Activated T-cell treated with anti-CD3 and anti-CD28 coated beads for 1 hour (primary cell): Measurements from ENCODE around the gene FOXN4.

Experiments used
- DNase-seq: peaks from one replicate; pipeline ENCODE4 v3.0.0-alpha.2; 2020; ENCODE audit warnings: low read depth

FOXN4 gene

DNA sequence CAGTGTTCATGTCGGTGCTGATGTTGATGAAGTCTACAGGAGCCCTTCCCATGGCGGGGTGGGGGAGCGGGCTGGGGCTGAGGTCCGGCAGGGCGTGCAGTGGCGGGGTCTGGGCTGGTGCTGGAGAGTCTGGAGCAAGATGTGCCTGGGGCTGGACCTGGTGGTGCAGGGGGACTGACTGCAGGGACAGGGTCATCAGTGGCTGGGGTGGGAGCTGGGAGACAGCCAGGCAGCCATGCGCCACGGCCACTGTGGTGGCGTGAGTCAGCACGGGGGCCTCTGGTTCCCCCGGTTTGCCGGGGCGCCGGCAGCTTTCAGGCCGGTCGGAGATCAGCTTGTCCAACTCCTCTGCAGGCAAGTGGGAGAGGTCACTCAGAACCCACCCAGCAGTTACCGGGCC, 27.6 kb downstream of the FOXN4 start:
- DNase-seq: no peak

DNA sequence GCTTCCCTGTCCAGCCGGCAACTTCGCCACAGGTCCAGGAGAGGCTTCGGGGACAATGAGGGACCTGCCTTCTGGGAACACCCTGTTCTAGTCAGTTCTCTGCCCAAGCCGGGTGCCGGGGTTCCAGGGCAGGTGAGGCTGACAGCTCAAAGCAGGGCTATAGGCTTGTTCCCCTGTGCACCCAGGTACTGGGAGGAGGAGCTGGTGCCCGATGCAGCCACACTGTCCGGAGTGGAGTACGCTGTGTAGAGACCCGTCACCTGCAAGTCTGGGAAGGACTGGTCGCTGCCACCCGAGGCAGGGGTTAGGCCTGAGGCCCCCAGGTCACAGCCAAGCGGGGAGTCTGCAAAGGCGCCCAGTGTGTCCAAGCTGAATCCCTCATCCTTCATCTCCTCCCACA, 29.6 kb downstream of the FOXN4 start:
- no peak for DNase-seq

DNA sequence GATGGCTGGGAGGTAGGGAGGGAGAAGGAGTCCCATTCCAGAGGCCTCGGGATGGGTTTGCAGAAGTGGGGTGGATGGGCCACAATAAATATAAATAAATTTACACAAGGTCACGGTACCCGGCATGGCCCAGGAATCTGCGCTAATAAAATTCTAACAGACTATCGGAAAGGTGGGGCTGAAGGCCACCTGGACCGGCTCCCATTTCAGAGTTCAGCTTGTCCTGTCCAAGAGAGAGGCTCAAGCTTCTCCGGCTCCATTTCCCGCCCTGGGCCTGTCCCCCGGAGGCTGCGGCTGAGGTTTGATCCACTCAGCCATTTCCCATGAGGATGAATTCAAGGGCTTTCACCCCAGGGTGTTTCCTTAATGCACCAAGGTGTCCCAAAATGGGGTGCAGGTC, 30.2 kb downstream of the FOXN4 start:
- DNase-seq: no peak

DNA sequence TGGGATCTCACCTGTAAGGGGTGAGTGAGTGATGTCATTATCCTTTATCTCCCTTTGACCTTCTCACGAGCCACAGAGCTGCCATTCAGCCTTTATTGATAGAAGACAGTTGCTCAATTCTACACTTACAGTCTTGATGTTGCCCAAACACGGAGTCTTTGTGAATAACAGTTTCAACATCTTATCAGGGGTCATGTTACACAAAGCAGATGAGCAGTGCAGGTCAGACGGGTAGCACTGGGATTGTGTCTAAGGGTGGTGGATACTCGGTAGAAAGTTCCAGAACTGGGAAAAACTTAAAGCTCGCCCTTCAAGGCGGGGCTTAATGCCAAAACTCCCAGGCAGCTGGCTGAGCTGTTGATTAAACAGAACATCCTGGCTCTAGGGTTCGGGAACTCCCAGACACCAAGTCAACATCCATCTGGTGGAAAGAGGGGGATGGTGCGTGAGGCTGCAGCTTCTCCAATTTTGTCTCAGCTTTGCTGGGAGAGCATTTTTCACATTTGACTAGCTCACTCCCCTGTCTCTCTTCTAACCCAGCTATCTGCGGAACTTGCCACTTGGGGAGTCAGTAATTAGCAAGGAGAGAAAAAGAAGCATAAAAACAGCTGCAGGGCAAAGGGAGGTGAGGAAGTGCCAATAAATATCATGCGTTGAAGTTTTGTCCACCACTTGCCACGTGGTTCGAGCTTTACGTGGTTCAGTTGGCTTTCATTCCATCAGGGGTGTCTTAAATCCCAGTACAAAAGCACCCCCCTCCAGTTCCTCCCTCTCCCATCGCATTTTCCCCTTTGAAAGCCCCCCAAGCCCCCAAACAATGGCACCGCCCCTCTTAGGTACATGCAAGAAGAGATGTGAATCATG, 31.0 kb downstream of the FOXN4 start:
- no peak for DNase-seq

DNA sequence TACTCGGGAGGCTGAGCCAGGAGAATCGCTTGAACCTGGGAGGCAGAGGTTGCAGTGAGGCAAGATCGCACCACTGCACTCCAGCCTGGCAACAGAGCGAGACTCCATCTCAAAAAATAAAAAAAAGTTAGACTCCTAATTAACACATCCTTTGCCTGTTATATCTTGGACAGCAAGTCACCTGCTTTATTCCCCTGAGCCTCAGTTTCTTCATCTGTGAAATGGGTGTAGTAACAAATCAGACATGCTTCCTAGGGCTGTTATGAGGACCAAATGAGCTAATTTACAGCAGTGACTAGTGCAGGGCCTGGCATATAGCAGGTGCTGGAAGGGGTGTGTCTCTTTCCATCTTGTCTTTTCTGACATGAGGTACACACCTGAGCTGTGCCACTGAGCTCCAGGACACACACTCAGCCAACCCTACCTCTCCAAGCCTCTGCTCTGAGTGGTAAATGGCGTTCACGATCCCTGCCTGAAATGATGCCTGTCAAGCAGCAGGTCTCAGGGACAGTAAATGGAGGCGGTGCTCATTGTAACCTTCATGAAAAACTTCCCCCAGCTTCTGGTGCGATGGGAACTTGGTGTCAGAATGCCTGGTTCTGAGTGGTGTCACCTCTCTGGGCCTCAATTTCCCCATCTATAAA, 31.7 kb downstream of the FOXN4 start:
- no peak for DNase-seq

DNA sequence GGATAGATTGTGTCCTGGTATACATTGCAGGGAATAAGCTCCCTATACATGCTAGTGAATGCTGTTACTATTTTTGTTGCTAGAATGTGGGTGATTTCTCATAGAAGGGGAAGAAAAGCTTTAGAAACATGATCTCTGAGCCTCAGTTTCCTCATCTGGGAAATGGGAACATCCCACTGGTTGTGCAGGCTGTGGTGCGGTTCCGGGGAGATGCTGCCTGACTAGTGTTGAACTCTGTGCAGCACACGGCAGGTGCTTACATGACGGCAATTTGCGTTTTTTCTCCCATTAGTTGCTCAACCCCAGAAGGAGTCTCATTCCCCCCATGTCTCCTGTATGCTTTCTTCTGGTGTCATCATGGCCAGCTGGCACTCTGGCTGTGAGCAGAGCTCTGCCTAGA, 32.9 kb downstream of the FOXN4 start:
- no peak for DNase-seq

DNA sequence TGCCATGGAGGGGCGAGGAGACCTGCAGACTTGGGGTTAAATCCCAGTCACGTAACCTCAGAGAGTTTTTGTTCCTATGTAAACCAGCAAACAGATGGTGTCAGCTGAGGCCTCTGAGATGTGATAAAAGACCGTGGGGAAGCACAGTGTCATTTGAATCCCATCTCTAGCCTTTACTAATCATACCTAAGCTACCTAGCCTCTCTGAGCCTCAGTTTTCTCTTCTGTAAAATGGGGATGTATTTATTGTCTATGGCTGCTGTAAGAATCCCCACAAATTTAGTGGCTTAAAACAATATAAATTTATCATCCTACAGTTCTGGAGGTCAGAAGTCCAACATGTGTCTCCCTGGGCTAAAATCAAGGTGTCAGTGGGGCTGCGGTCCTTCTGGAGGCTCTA, 33.9 kb downstream of the FOXN4 start:
- DNase-seq: no peak

DNA sequence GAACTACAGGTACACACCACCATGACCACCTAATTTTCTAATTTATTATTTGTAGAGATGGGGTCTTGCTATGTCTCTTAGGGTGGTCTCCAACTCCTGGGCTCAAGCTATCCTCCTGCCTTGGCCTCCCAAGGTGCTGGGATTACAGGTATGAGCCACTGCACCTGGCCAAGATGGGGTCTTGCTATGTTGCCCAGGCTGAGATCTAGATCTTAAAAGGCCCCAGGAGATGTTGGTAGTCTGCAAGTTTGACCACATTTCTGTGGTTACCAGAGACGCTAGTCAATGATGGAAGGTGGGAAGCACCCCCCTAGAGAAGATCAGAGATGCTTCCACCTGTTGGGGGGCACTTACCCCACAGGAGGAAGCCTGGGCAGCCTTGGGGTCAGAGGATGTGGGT, 34.7 kb downstream of the FOXN4 start:
- DNase-seq: no peak

DNA sequence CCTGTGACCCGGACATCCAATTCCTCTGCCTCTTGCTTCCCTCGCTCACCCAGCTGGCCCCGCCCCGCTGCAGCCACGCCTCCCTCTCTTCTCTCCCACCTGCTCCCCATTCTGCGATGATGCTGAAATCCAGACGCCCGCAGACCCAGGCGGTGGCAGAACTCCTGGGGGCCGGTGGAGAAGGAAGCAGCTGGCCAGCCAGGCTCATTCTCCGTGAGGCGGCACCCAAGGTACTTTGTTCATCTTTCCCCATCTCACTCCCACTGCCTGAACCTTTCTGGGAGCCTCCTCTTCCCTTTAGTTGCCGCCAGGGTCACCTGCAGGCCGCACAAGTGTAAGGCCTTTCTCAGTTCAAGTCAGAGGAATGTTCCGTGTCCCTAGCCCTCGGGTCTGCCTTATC, 35.7 kb downstream of the FOXN4 start:
- DNase-seq: no peak

DNA sequence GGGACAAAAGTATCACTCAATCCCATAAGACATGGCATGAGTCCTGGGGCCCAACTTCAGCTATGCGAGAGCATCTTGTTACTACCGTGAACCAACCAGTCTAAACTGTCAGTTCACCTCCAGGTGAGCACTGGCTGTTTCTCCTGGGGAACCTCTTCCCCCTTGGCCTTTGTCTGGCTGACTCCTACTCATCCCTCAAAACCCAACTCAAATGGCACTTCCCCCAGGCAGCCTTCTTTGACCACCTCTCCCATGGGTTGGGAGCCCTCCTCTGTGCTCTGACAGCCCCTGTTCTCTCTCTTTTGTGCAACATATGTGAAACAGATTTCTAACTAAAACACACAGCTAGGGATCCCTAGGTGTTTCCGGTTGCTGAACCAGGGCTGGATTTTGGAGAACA, 37.7 kb downstream of the FOXN4 start:
- DNase-seq: no peak

DNA sequence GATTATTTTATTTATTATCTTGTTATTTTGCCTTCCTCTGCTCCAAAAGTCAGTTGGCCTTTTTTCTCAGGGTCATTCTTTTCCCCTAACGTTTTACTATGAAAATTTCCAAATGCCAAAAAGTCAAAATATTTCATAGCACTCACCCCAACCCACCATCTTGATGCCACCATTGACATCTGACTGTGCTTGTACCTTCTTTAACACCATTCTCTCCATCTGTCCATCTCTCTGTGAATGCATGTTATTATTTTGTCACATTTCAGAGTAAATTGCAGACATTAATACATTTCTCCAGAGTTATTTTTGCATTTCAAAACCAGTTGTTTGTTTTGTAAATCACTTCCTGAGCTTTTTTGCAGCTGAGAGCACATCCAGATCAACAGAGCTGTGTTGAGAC, 38.6 kb downstream of the FOXN4 start:
- DNase-seq: no peak

DNA sequence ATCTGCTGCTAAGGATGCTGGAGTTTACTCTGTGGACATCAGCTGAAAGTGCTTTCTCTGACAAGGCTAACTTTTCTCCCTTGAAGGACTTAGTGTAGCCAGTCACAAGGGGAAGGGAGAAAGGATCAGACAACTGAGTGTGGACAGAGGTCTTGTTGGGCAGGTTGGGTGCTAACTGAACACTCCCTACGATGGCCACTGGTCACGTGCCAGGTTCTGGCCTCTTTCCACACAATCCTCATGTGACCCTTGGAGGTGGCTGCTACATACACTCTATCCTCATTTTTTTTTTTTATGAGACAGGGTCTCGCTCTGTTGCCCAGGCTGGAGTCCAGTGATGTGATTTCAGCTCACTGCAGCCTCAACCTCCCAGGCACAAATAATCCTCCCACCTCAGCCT, 39.7 kb downstream of the FOXN4 start:
- DNase-seq: no peak

DNA sequence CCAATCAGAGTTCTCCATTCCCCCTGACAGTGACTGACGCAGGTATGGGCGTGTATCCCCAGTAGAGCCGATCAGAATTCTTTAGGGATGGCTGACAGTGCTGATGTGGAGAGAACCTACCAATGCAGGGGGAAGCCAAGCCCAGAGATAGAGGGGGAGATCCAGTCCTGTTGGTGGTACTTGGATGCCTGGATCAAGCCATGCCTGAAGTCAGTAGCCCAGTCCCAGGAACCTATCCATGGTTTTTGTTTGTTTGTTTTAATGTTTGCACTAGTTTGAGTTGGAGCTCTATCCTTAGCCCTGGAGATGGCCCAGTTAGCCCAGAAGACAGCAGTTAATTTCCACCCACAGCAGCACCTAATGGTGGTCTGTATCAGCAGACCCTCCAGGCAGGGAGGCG, 40.2 kb downstream of the FOXN4 start:
- no peak for DNase-seq

DNA sequence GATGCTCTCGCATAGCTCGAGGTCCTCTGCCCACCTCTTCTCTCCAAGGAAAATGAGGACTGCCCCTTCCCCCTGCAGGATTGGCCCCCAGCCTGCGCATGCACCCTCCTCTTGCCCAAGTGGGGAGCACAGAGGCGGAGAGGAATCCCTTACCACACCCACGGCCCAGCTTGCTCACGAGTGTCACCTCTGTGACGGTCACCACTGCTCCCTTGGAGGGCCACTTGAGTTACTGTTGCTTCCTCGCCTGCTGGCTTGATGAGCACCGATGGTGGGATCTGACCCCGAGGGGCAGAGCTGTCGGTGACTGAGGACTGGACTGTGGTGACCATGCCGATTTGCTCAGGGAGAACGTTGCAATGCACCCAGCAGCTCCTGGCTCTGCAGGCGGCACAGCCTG, 41.7 kb downstream of the FOXN4 start:
- DNase-seq: no peak

DNA sequence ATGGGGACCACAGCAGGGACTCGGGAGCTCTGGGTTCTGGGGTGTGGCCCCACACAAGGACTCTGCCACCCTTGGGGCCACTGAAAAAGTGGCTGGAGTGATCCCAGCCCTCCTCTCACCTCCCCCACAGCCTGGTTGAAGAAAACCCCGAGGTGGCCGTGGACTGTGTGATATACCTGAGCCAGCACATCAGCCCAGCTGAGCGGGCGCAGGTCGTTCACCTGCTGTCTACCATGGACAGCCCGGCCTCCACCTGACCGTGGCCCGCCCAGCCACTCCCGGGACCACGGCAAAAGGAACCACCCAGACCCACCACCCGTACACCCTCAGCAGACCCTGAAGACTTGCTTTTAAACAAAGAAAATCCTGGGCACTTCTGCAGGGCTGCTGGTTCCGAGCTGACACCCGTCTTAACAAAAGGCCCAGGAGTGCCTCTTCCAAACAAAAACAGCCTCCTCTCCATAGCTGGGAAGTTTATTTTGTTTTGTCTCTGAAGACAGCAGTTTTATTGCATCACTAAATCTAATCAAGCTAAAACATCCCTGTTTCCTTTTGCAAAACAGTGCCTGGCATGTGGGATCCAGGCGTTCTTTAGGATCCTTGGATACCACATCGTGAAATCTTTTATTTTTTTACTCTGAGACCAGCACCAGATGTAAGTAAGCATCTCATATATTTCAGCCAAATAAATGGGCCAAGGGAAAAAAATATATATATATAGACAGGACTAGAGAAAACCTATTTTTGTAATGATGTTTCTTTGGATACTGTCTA, 42.8 kb downstream of the FOXN4 start:
- DNase-seq: no peak

DNA sequence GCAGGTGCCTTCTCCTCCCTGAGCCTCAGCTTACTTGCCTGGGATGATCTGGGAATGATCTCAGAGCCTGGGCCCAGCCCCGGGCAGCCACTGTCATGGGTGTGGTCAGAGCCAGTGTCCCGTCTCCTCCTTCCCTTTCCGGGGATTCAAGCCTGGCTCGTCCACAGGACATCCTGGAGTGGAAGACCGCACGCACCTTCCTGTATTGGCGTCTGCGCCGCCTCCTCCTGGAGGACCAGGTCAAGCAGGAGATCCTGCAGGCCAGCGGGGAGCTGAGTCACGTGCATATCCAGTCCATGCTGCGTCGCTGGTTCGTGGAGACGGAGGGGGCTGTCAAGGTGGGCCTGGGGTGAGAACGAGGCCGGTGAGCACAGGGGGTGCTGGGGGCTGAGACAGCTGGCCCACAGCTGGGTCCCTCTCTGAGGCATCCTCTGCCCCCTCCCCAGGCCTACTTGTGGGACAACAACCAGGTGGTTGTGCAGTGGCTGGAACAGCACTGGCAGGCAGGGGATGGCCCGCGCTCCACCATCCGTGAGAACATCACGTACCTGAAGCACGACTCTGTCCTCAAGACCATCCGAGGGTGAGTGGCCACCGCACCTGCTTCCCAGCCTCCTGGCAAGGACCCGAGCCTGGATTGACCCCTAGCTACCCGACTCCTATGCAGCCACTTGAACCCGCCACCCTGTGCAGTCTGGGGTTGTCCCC, 44.0 kb downstream of the FOXN4 start:
- DNase-seq: no peak

DNA sequence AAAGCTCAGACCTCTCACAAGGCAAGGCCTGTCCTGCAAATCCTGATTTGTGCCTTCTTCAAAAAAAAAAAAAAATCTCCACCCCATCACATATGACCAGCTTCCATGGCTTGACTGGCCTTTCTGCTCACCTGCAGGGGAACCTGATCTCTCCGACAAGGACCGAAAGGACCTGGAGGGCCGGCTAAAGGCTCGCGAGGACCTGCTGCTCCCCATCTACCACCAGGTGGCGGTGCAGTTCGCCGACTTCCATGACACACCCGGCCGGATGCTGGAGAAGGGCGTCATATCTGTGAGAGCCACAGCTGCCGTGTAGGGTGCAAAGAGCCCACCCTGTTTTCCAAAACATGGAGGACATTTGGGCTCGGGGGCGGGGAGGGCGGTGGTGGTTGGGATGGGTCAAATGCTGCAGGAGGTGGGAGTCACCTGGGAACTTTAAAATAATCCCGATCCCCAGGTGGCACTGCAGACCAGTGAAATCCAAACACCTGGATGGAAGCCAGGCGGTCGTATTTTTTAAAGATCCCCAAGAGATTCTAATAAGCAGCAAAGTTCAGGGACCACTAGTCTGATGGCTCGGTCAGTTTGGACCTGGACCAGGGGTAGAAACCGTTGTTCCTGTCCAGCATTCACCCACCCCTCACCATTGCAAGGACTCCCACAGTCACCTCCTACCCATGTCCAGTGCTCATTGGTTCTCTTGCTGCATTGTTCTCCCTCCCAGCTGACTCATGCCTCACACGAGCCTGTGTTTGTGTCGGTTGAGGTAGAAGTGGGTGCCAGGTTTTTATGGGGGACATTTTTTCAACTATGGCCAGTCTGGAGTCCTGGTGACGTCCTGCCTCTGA, 44.8 kb downstream of the FOXN4 start:
- DNase-seq: peak; percentile 6

DNA sequence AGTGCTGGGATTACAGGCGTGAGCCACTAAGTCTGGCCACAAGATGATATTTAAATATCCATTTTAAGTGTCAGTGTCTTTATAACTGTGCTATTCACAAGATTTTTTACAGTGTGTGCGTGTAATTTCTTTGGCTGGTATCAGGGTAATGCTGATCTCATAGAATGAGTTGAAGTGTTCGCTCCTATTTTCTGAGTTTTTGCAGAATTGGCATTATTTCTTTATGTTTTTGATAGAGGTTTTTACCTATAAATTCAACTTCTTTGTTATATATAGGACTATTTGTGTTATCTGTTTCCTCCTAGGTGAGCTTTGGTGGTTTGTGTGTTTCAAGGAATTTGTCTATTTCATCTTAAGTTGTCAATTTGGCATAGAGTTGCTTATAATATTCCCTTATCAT, 45.6 kb downstream of the FOXN4 start:
- no peak for DNase-seq

DNA sequence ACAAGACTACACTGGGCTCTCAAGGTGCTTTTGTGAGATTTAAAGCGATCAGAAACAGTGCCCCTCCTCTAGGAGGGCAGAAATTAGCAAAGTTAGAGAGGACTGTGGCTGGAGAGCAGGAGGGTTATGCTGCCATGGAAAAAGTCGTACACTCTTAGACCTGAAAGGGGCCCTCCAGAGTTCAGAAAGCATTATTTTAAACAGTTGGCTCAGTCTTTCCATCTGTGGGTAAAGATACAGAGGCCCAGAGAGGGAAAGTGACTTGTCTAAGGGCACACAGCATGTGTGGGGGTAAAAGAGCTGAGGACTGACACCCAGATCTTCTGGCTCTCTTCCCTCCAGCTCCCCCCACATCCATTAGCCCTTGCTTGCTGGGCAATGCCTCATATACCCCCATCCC, 47.1 kb downstream of the FOXN4 start:
- DNase-seq: no peak

DNA sequence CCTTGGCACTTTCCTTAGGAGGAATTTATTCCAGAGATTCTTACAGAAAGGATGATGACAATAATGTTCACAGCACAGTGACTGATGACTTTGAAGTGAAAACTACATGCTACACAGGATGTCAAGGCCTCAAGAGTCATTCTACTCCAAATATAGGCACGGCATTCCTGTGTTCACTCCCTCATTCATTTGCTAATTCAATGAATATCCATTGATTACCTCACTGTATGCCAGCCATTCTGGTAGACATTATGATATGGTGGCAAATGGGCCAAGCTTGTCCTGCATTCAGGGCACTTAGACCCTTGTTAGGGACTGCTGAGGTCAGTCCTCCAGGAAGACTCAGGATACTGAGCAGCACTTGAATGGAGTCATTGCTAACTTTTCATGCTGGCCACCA, 48.0 kb downstream of the FOXN4 start:
- DNase-seq: no peak

DNA sequence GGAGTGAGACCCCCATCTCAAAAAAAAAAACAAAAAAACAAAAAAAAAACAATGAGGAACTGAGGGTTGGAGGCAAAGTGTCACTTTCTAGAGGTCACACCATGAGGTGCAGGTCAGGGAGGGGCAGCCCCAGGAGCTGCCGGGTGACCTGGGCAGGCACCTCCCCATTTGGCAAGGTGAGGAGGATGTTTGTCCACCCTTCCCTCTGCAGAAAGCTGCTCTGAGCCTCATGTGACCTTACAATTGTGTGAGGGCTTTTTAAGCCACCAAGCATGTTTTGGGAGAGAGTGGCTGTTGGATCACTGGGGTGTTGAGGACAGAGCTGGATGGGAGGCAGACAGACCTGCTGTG, 49.6 kb downstream of the FOXN4 start:
- DNase-seq: no peak
